HT-29 (cell line): ENCODE measurements around the gene ZBTB1. TPM values are rescaled to one million over a fixed set of nuclear protein-coding genes. Genes with fewer than 3 reads are reported as not detected.
A peak's percentile ranks its signal among the peaks of the same experiment; 100 is the strongest.

Experiments used
- DNase-seq: peaks from one replicate; pipeline ENCODE4 v3.0.0-alpha.2; 2015; ENCODE audit warnings: low spot score
- total RNA-seq: library from RNA; depleted of rRNA; stranded (reverse); fragments of >200 nt; shearing (Covaris generic); gene quantifications from 2 replicates; pipeline ENCODE4 v1.2.3, GENCODE V29; 2014; rRNA removed

Gene ZBTB1, protein sequence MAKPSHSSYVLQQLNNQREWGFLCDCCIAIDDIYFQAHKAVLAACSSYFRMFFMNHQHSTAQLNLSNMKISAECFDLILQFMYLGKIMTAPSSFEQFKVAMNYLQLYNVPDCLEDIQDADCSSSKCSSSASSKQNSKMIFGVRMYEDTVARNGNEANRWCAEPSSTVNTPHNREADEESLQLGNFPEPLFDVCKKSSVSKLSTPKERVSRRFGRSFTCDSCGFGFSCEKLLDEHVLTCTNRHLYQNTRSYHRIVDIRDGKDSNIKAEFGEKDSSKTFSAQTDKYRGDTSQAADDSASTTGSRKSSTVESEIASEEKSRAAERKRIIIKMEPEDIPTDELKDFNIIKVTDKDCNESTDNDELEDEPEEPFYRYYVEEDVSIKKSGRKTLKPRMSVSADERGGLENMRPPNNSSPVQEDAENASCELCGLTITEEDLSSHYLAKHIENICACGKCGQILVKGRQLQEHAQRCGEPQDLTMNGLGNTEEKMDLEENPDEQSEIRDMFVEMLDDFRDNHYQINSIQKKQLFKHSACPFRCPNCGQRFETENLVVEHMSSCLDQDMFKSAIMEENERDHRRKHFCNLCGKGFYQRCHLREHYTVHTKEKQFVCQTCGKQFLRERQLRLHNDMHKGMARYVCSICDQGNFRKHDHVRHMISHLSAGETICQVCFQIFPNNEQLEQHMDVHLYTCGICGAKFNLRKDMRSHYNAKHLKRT
- total RNA-seq, result 9.5 and 11.1 TPM in 2 replicates

DNA sequence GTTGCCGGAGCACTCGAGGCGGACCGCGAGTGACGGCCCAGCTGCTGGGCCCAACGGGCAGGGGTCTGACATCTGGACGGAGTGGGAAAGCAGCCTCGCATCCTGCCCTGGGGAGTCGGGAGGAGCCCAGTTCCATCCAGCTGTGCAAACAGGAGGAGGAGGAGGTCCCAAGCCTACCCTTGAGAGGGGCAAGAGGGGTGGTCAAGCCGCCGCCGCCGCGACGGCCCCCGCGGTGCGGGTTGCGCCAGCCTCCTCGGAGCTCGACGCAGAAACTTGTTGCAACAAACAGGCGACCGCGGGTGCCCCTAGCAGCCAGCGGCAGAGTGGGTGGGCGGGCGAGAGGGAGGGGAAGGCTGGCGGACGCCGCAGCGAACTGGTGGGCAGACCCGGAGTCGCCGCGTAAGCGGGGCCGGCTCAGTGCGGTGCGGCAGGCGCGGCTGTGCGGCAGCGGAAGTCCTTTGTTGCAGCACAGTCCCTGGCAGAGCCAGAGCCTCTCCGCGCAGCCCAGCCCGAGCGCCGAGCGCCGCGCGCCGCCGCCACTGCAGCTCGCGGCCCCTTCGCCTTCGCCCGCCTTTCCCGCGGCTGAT is at the start of gene ZBTB1:
Gene ZBTB1 (plus strand): TSS at position 461 of the 587 bp plus-strand sequence. CDS start 16,735 bp downstream, outside the sequence.
- DNase-seq, result peak; percentile 72

DNA sequence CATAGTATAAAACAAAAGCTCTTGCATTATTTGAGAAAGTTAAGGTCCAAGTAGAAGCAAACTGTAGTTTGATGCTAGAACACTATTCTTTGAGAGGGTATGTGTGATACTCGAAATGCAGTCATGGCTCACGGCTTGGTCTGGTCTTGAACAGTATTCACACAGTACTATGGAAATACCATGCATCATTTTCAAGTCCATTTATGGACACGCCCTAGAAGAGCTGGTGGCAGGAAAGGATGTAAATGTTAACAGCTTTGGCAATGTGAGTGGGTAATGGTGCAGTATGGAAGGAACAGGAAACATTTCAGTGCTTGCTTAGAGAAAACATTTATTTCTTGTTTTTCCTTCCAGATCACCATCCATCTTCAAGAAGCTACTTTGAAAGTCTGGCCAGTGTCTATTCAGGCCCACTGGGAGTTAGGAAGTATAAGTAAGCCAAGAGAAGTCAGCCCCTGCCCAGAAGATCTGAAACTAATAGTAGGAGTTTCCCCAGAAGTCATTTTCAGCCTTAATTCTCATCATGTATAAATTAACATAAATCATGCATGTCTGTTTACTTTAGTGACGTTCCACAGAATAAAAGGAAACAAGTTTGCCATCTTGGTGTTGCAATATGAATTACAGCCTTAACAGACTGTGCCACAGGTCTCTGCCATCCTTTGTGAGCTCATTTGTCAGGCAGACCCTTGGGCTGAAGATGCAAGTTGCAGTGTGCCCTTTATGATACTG is 45.0 kb upstream of the ZBTB1 start:
- no peak for DNase-seq

DNA sequence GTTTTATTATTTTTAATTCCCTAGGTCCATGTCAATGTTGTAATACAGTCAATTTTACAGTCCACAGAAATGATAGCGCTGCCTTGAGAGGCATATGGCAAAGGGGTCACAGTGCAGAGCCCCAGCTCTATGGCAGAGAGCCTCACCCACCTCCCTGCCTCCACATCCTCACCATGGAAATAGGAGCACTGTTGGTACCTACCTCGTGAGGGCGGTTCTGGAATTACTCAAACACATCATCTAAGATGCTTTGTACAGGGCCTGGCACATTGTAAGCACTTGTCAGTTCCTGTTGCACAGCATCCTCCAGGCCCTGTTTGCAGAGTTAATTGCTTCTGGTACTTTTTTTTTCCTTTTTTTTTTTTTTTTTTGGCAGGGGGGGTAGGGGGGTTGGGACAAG is 43.3 kb upstream of the ZBTB1 start:
- no peak for DNase-seq

GRCh38 chr14:64463195-64463594 is 41.4 kb upstream of the ZBTB1 start:
- no peak for DNase-seq

DNA sequence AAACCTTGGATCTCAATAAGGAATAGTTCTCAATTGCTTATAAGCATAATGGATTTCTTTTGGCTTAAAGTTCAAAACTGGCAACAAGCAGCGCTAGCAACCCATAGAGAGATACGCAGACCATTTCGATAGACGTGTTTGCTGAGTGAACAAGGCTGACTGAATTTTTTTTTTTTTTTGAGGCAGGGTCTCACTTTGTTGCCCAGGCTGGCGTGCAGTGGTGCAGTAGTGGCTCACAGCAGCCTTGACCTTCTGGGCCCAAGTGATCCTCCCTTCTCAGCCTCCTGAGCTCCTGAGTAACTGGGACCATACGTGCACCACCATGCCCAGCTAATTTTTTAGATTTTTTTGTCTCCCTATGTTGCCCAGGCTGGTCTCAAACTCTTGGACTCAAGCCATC is 40.7 kb upstream of the ZBTB1 start:
- DNase-seq, result no peak

DNA sequence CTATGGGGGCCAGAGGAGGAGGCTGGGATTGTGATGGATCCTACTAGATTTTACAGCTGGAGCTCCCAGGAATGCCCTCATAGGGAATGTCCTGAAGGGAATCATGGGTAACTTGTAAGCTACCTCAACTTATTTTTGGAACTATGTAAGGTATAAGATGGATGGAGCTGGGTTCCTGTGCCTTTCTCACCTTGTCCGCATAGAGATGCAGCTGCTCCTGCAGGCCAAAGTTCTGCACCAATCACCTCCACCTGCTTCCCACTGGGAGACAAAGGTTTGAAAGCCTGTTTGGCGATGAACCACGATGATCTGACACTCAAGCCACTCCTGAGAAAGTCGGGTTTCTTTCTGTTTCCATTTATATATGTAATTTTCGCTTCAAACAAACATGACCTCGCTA is 39.9 kb upstream of the ZBTB1 start:
- DNase-seq, result peak; percentile 14

DNA sequence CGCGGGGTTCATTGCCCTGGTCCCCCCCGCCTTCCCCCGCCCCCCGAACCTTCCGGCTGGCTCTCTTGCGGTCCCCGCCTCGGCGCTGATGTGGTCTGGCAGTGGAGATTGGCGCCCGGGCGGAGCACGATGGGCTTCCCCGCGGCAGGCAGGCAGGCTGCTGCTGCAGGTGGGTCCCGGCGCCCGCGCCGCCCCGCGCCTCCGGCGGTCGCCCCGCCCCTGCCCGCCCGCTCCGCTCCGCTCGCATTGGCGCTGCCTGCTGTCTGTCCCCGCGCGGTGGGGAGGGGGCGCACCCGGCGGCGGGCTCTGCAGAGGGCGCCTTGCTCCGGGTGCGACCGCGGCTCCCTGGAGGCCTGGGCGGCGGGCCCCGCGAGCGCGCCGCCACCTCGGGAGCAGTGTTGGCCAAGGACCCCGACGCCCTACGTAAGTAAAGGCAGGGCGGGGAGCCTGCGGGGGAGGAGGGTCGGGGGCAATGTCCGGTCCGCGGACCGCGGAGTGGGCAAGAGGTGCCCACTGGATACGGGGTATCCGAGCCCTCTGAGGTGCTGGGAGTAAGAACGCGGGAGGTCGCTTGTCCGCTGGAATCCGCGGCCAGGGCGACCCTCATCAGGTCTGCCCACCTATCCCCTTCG is 39.3 kb upstream of the ZBTB1 start, which contains the start of gene AKAP5:
Gene AKAP5 (plus strand): TSS at position 309 of the 632 bp plus-strand sequence. CDS start 2,896 bp downstream, outside the sequence.
- DNase-seq, result no peak

DNA sequence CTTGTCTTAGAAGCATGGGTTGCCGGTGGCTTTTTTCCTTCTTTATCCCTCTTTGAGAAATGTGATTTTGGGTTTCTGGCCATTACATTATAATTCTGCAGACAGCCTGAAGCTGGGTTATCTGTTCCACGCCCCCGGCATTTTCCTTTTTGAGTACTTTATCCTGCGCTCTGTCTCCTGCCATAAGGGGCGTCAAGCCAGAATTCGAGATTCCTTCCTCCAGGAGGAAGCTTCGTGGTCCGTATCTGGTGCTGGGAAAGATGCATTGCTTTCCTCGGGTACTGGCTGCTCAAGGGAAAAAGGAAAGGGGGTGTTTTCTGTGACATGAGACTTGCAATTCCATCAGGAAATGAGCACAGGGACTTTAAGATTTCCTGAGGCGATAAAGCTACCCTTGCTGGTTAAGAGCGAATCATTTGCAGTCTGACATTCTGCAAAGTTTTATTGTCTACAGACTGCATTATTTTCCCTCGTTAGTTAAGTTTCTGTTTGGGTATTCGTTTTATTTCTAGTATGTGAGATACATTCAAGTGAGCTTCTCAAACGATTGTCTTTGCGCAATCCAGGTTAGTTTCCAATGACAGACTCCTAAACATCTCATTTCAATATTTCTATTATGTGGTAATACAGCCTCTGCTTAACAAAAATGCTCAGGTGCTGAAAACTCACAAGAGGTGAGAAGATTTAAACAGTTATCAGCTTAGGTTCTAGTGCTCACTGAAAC is 38.6 kb upstream of the ZBTB1 start:
- peak; percentile 19 for DNase-seq

GRCh38 chr14:64467101-64467500 is 37.5 kb upstream of the ZBTB1 start:
- no peak for DNase-seq

DNA sequence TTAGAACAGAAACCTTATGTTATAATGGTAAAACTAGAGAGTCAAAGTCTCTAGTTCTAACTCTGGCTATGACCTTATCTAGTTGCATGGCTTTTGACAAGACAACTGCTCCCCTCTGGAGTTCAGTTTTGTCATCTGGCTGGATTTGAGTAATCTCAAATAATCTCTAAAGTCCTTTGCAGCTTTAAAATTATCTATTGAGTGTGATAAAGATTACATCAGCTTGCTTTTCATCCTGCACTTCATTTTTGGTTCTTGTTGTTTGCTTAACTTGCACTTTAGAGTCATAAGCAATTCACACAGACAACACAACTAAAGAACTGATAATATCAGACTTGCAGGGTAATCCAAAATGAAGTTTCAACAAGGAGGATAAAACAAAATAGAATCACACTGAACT is 37.0 kb upstream of the ZBTB1 start:
- no peak for DNase-seq

DNA sequence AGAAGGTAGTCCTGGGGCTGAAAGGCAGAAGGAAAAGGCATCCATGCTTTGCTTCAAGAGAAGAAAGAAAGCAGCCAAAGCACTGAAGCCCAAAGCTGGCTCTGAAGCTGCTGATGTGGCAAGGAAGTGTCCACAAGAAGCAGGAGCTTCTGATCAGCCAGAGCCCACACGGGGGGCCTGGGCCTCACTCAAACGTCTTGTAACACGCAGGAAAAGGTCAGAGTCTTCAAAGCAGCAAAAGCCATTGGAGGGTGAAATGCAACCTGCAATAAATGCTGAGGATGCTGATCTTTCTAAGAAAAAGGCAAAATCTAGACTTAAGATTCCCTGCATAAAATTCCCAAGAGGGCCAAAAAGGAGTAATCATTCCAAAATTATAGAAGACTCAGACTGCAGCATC is 36.1 kb upstream of the ZBTB1 start:
- DNase-seq, result no peak

- no peak for DNase-seq
Measured at GRCh38 chr14:64474041-64474440, 30.5 kb upstream of the ZBTB1 start.

- no peak for DNase-seq
Measured at GRCh38 chr14:64474698-64475097, 29.9 kb upstream of the ZBTB1 start.

- no peak for DNase-seq
Measured at GRCh38 chr14:64475585-64476273, 28.8 kb upstream of the ZBTB1 start.

DNA sequence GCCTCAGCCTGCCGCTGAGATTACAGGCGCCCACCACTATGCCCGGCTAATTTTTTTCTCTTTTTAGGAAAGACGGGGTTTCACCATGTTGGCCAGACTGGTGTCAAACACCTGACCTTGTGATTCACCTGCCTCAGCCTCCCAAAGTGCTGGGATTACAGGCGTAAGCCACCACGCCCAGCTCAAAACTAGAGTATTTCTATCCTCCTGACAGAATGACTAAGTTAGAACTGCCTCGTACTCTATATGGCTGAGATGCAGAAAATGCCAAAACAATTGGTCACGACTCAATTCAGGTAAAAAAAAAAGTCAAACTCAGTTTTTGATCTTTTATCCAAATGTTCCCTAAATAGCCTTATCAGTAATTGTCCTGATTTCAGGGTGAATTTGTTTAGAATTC is 28.1 kb upstream of the ZBTB1 start:
- no peak for DNase-seq

DNA sequence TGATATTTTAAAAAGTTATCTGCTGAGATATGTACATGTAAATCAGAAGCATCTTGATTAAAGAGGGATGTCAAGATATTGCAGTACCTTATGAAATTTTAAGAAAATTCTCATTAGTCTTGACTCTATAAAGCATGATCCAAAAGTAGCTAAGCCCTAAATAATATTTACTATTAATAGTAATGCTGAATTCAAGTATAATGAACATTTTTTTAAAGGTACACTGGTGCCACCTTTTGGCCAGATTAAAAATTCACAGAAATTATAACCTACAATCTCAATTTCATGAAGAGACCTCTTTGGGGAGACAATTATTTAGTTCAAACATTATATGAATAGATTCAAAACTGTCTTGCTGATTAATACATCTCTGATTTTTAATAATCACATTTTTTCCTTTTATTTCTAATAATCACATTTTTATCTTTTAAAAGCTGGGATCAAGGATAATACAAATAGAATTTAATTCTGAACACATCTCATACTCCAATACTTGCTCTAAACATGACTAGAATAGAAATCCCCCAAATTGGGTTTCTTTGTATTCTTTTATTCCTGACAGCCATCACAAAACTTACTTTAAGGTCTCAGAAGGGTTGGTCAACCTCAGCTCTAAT is 25.8 kb upstream of the ZBTB1 start:
- DNase-seq, result peak; percentile 49

GRCh38 chr14:64488590-64489099 is 15.9 kb upstream of the ZBTB1 start:
- DNase-seq, result no peak

GRCh38 chr14:64491637-64492036 is 12.9 kb upstream of the ZBTB1 start:
- no peak for DNase-seq

DNA sequence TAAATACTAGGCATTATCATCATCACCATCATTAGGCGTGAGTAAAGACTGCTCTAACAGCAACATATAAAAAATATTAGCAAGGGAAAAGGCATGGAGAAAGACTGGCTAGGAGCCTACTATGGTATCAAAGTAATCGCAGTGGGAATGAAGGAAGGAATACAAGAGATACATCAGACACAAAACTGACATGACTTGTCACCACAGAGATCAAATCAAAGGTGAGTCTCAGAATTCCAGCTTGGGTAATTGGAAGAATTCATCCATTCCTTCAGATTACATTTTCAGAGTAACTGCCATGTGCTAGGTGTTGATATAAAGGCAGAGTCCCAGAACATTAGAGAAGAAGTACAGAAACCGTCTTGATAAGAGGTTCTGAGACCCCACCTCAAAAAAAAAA is 11.1 kb upstream of the ZBTB1 start:
- DNase-seq, result no peak
